Hematopoietic multipotent progenitor cell treated with erythropoietin and hydrocortisone succinate and interleukin-3 and kit ligand, for 4 days (in vitro differentiated cells): ENCODE measurements around the gene WDFY3.
"Not testable (repeated sequence)": the region's sequence is repeated elsewhere in the genome, so short reads cannot be mapped to it uniquely, and the experiment has no call there.

Experiments used
- DNase-seq: peaks from one replicate; pipeline ENCODE4 v3.0.0-alpha.2; 2015

The WDFY3 gene

GRCh38 chr4:84849051-84849640 is 117.3 kb downstream of the WDFY3 start:
- DNase-seq: no peak

GRCh38 chr4:84848432-84848831 is 118.1 kb downstream of the WDFY3 start:
- no peak for DNase-seq

GRCh38 chr4:84847978-84848377 is 118.5 kb downstream of the WDFY3 start:
- no peak for DNase-seq

GRCh38 chr4:84846985-84847384 is 119.5 kb downstream of the WDFY3 start:
- DNase-seq: no peak

- DNase-seq: no peak
These were observed 125.1 kb downstream of the WDFY3 start for GRCh38 chr4:84841435-84841834.

GRCh38 chr4:84837751-84838150 is 128.7 kb downstream of the WDFY3 start:
- no peak for DNase-seq

GRCh38 chr4:84829633-84830032 is 136.9 kb downstream of the WDFY3 start:
- DNase-seq: not testable (repeated sequence)

- no peak for DNase-seq
These were observed 139.8 kb downstream of the WDFY3 start for GRCh38 chr4:84826681-84827080.

- DNase-seq: no peak
These were observed 140.7 kb downstream of the WDFY3 start for GRCh38 chr4:84825701-84826341.

- no peak for DNase-seq
These were observed 145.4 kb downstream of the WDFY3 start for GRCh38 chr4:84821064-84821463.

- DNase-seq: peak; percentile 2
These were observed 152.3 kb downstream of the WDFY3 start for GRCh38 chr4:84814094-84814750.

- no peak for DNase-seq
These were observed 156.5 kb downstream of the WDFY3 start for GRCh38 chr4:84809946-84810345.

GRCh38 chr4:84808332-84808731 is 158.2 kb downstream of the WDFY3 start:
- no peak for DNase-seq

GRCh38 chr4:84806541-84806940 is 159.9 kb downstream of the WDFY3 start:
- DNase-seq: not testable (repeated sequence)

GRCh38 chr4:84804136-84804535 is 162.4 kb downstream of the WDFY3 start:
- DNase-seq: no peak

GRCh38 chr4:84803720-84804119 is 162.8 kb downstream of the WDFY3 start:
- DNase-seq: no peak

- no peak for DNase-seq
These were observed 163.4 kb downstream of the WDFY3 start for GRCh38 chr4:84803116-84803515.

- DNase-seq: no peak
These were observed 166.2 kb downstream of the WDFY3 start for GRCh38 chr4:84800256-84800655.

GRCh38 chr4:84799318-84799717 is 167.2 kb downstream of the WDFY3 start:
- DNase-seq: no peak

GRCh38 chr4:84796394-84796793 is 170.1 kb downstream of the WDFY3 start:
- DNase-seq: peak; percentile 2

GRCh38 chr4:84792366-84793301 is 173.9 kb downstream of the WDFY3 start:
- no peak for DNase-seq

- no peak for DNase-seq
These were observed 175.5 kb downstream of the WDFY3 start for GRCh38 chr4:84790769-84791565.
